ENCODE results near the gene VPS11. TPM values are rescaled to one million over a fixed set of nuclear protein-coding genes. Genes with fewer than 3 reads are reported as not detected.

The VPS11 gene
- total RNA-seq, 1 experiment from 2014 or later = 20.2 TPM

GRCh38 chr11:119067371-119068222 is at the start of gene VPS11 (continued):
- TF ChIP-seq AR (CRISPR knock-in tag; IDR thresholded peaks at IDR 0.05) (no peak), STAT6 (CRISPR knock-in tag; conservative IDR thresholded peaks at IDR 0.05; ENCODE audit: low read depth) (no peak), PRRX2 (CRISPR knock-in tag; IDR thresholded peaks at IDR 0.05) (no peak), RELA (CRISPR knock-in tag; IDR thresholded peaks at IDR 0.05; ENCODE audit: borderline replicate concordance) (no peak), IRF1 (CRISPR knock-in tag; IDR thresholded peaks at IDR 0.05) (no peak), TP53 (CRISPR knock-in tag; IDR thresholded peaks at IDR 0.05) (no peak), FOXJ3 (CRISPR knock-in tag; IDR thresholded peaks at IDR 0.05; ENCODE audit: borderline replicate concordance) (no peak), NFYB (CRISPR knock-in tag; conservative IDR thresholded peaks at IDR 0.05; ENCODE audit: low read depth) (0 out of 2 replicates have a peak, but pooled peaks have one; percentile 16), EMX1 (CRISPR knock-in tag; IDR thresholded peaks at IDR 0.05) (no peak), ETV6 (CRISPR knock-in tag; IDR thresholded peaks at IDR 0.05) (peak; percentile 80), CREM (CRISPR knock-in tag; IDR thresholded peaks at IDR 0.05) (peak; percentile 77), E2F4 (CRISPR knock-in tag; IDR thresholded peaks at IDR 0.05; ENCODE audit: borderline replicate concordance, low read depth) (no peak), ZNF512 (CRISPR knock-in tag; IDR thresholded peaks at IDR 0.05; ENCODE audit: borderline replicate concordance) (no peak), ARID4B (CRISPR knock-in tag; IDR thresholded peaks at IDR 0.05; ENCODE audit: borderline replicate concordance) (peak; percentile 83; the same call in 1 of the 2 replicates), NR1H2 (CRISPR knock-in tag; IDR thresholded peaks at IDR 0.05) (no peak), ZNF396 (CRISPR knock-in tag; IDR thresholded peaks at IDR 0.05; ENCODE audit: borderline replicate concordance) (no peak), ESRRA (CRISPR knock-in tag; IDR thresholded peaks at IDR 0.05; ENCODE audit: borderline replicate concordance) (peak; percentile 41; the same call in 1 of the 2 replicates), ATF6 (CRISPR knock-in tag; IDR thresholded peaks at IDR 0.05) (no peak)

Measured in WTC11 (cell line).